Peyer's patch (tissue), 4 donors: ENCODE data around the gene PANK1.

Experiments
- CTCF ChIP-seq, 6 experiments: fragments of 450-650 bp in 4 of 6; fragments of 200-600 bp in 2 of 6; sonication (generic) in 1 of 6; IDR thresholded peaks; one replicate each; pipeline ENCODE4 v1.5.1; 2017 to 2019; ENCODE audit warnings: antibody characterized with exemption in 6 of 6, mild to moderate bottlenecking in 3 of 6, moderate library complexity in 1 of 6
- POLR2A ChIP-seq, 2 donors: fragments of 450-650 bp; IDR thresholded peaks; one replicate each; pipeline ENCODE4 v1.5.1; 2017; ENCODE audit warnings: antibody characterized with exemption in 2 of 2, mild to moderate bottlenecking in 2 of 2, moderate library complexity in 2 of 2

GRCh38 chr10:89677341-89677740 is 32.3 kb upstream of the PANK1 start:
- TF ChIP-seq CTCF (IDR thresholded peaks at IDR 0.05) = no peak
- TF ChIP-seq POLR2A (IDR thresholded peaks at IDR 0.05) = no peak
